Activated T-cell treated with anti-CD3 and anti-CD28 coated beads for 24 hours (primary cell): Measurements from ENCODE around the gene ZC3H7B.
"Not testable (repeated sequence)": the region's sequence is repeated elsewhere in the genome, so short reads cannot be mapped to it uniquely, and the experiment has no call there.

Source experiments
- DNase-seq: peaks from one replicate; pipeline ENCODE4 v3.0.0-alpha.2; 2020; ENCODE audit warnings: low read depth

Gene ZC3H7B, protein sequence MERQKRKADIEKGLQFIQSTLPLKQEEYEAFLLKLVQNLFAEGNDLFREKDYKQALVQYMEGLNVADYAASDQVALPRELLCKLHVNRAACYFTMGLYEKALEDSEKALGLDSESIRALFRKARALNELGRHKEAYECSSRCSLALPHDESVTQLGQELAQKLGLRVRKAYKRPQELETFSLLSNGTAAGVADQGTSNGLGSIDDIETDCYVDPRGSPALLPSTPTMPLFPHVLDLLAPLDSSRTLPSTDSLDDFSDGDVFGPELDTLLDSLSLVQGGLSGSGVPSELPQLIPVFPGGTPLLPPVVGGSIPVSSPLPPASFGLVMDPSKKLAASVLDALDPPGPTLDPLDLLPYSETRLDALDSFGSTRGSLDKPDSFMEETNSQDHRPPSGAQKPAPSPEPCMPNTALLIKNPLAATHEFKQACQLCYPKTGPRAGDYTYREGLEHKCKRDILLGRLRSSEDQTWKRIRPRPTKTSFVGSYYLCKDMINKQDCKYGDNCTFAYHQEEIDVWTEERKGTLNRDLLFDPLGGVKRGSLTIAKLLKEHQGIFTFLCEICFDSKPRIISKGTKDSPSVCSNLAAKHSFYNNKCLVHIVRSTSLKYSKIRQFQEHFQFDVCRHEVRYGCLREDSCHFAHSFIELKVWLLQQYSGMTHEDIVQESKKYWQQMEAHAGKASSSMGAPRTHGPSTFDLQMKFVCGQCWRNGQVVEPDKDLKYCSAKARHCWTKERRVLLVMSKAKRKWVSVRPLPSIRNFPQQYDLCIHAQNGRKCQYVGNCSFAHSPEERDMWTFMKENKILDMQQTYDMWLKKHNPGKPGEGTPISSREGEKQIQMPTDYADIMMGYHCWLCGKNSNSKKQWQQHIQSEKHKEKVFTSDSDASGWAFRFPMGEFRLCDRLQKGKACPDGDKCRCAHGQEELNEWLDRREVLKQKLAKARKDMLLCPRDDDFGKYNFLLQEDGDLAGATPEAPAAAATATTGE

DNA sequence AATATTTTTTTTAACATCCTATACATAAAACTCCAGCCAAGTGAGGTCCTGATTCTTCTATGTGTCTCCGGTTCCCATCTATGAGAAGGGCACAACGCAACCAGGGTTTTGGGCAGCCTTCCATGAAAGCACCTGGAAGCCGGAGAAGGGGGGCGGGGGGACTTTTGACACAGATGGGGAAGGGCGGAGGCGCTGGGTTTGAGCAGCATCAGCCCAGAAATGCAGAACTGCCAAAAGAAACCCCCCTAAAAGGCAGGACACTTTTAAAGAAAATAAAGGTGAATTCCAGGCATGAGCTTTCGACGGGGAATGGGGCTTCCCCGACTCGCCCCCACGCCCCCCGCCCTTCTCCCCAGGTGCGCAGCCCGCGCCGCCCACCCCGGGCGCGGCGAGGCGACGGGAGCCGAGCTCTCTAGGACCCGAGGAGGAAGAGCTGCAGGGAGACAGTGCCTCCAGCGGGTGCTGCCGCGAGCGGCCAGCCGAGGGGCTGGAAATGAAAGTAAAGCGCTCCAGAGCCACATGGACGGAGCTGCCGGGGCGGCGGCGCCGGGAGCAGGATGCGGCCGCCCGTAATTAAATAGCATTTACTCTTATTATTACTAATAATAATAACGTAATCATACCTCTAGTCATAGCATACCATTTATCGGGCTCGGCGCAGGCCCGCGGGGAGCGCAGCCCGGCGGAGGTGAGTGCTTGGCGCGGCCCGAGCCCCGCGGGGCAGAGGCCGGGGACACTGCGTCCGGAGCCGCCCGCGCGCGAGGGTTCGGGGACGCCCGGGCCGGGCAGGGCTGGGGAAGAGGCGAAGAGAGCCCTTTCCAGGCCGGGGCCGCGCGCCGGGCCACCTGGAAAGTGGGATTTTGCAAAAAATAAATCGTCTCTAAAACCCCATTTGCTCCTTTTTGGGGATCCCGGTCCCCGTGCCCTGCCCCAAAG lies at the start of gene ZC3H7B:
TSS of gene ZC3H7B (plus strand) at position 441 of the 936 bp plus-strand sequence. CDS start 19,136 bp downstream, outside the sequence.
- peak; percentile 69 for DNase-seq

DNA sequence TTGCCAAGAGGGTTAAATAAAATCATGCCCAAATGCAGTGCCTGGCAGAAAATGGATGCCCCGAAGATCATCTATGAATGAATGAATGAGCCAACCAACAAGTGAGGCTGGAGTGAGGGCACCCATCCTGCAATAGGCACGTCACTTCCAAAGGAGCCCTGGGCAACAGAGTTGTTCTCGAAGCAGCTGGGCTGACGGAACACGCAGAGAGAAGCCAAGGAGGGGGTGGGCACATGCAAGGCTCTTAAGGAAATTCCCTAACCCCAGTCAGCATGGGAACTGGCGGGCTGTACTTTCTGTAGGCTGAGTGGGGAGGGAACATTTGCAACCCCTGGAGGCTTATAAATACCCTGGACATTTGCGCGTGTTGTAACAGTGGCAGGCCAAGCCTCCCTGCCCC lies 49.0 kb upstream of the ZC3H7B start:
- DNase-seq: no peak

DNA sequence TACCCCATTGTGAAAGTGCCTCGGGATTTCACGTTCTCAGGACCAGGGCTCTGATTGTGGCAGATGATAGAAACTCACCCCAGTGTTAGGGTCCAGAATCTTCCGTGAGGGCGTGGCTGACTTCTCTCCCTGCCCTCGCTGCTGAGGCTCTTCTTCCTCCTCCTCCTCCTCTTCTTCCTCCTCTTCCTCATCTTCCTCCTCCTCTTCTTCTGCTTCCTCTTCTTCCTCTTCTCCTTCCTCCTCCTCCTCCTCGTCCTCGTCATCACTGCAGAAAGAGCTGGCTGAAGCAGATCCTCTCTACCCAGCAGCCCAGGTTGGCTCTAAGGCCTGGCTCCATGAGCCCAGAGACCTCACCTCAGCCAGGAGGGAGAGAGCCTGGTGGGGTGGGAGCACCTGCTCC lies 47.1 kb upstream of the ZC3H7B start:
- no peak for DNase-seq

DNA sequence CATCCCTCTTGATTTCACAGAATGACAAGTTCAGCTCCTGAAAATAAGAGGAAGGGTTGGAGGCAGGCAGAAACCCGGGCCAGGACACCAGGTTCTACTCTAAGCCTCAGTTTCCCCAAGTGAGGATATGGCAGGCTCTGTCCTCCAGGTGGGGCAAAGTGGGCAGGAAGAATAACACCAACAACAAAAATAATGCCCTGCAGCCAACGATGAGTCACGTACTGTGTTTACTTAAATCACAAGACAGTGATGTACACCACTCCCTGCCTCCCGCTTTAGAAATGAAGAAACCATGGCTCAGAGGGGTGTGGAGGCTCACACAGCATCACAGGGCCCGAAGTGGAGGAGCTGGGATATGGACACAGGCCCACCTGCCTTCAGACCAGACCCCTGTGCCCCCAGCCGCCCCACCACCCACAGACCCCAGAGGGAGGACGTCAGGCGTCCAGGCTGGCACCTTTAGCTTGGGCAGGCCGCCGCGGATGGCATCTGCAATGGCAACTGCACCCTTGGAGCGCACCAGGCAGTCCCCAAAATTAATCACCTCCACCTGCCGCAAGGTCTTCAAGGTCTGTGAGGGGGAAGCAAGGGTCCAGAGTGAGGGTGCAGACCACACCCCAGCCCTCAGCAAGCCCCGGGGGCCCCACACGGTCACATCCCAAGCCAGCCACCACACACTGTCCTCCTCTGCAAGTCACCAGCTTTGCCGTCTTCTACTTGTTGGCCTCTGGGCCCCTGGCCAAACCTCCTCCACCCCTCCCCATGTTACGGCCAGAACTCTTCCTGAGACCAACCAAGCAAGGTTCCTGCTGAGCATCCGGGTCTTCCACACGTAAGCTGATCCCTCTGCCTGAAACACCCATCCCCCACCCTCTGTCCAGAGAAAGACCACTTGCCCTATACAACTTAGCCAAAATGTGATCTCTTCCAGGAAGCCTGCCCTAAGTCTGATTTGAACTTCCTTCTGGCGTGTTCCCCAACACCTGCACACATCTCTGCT lies 44.8 kb upstream of the ZC3H7B start:
- no peak for DNase-seq

DNA sequence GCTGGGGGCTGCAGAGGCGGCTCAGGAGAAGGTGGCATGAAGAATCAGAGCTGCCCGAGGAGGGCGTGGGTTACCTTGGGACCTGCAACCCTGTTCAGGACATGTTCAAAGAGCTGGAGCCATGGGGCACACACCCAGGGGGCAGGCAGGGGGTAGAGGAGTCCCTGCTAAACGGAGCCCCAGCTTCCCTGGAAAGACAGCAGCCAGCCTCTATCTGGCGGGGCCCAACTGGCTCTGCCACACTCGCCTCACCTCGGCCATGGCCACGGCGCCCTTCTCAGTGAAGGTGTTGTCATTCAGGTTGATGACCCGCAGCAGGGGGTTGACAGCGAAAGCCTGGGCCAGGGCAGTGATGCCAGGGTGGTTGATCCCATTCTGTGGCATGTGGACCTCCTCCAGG lies 43.6 kb upstream of the ZC3H7B start:
- DNase-seq: no peak

DNA sequence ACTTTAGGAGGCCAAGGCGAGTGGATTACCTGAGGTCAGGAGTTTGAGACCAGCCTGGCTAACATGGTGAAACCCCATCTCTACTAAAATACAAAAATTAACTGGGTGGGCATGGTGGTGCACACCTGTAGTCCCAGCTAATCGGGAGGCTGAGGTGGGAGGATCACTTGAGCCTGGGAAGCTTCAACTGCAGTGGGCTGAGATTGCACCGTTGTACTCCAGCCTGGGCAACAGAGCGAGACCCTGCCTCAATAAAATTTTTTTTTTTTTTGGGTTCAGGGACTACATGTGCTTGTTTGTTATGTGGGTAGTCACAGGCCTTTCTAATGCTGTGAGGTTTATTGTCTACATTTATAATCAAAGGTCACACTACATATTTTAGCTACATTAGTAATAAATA lies 41.6 kb upstream of the ZC3H7B start:
- DNase-seq: not testable (repeated sequence)

DNA sequence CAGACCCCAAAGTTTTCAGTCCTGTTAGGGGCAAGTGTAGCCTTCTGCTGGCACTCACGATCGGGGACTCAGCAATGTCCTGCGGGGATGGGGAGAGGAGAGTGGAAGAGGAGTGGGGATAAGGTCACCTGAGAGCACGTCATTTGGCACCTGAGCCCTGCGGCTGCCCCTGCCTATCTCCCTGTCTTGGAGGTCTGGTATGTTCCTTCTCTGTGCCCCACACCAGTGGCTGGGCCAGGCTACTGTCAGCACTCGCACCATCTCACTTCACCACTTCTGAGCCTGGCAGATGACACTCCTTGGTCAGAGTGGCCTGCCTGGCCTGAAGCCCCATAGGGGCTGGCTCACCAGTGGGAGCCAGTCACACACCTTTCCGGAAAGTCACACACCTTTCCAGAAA lies 40.5 kb upstream of the ZC3H7B start:
- no peak for DNase-seq

DNA sequence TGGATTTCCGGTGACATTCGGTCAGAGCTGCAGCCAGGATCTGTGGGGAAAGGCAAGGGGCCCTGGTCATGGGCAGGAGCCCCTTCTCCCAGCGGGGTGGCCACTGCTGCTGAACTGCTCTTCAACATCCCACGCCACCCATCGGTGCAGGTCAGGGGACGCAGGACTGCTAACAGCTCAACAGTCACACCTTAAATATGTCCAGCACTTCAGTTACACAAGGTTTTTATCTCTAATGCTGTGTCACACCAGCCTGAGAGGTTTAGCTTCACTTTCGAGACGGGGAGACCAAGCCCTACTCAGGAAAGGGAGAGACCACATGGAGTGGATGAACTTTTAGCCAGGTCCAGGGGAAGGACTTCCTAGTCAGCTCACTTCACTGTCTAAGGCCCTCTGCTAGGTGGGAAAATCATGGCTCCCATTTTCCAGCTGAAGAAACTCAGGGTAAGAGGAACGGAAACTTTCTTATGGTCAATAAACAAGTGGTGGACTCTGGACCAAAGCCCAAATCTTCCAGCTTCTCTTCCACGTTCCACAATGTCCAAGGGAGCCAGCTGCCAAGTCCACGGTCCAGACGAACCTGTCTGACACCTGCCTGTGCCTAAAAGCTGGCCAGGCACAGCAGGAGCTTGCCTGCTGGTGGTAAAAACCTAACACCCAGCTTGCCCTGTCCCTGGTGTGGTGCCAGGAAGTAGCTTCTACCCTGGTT lies 39.6 kb upstream of the ZC3H7B start:
- no peak for DNase-seq

DNA sequence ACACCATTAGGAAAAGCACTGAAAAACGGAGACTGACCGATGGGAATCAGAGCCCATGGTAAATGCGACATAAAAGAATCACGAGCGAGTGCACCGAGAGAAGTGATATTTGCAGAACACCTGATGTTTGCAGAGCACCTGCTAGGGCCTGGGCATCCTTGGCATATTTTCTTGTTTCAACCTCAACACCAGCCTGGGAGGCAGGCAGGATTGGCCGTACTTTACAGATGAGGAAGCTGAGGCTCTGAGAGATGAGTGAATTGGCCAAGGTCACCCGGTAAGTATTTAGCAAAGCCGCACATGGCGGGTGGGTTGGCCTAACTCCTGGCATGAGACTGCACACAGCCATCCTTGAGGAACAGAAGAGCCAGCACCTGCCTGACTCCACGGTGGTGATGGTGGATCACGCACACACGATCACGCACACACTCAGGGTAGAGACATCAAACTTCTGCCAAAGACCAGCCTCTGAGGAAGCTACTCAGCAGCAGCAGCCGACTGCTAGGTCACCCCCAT lies 39.0 kb upstream of the ZC3H7B start:
- DNase-seq: no peak

DNA sequence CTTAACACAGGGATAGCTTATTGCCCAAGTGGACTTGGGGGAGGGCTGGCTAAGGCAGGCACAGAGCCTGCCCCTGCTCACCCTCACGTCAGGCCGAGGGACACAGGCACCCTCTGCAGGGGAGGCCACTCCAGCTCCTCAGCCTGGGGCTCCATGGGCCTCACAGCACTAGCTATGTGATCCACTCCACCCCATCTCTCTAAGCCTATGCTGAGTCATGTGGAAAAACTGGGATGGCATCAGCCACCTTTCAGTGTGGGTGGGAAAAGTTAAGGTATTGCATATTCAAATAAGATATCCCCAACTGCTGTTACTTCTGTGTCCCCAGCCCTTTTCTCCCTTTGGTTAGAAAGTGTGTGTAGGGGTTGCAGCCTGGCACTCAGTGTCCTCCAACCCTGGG lies 37.6 kb upstream of the ZC3H7B start:
- DNase-seq: no peak

DNA sequence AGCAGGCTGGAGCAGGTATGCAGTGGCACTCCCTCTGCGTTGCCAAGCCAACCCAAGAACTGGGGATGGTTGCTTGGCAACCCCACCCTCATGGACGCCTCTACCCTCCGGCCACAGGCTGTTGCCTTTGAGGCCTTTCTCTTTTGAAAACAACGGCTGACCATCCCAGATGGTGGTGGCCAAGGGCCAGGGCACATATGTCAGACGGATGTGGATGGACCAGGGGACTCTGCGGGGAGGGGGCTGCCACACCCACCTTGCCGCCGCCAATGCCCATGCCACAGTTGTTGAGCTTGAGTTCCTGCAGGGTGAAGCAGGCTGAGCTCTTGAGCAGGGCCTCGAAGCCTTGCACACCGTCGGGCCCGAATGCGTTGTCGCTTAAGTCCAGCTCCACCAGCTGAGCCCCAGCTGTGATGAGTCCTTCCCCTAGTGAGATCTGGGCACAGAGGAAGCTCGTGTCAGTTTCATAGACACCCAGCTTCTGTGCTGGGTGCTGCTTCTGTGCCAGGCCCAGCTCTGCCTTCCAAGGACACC lies 36.9 kb upstream of the ZC3H7B start:
- no peak for DNase-seq

DNA sequence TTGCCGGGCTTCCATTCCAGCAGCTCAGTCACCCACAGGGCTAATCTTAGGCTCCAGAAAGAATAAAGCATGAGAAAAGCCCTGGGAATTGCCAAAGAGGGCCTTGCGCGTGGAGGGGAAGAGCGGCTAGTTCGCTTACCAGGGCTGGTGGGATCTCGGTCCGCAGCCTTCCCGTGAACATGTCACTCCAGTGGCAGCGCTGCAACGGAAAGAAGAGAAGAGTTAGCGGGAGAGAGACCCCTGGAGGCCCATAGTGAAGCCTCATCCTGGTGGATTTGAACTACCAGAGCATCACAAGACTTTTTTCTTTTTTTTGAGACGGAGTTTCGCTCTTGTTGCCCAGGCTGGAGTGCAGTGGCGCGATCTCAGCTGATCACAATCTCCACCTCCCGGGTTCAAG lies 33.4 kb upstream of the ZC3H7B start:
- no peak for DNase-seq

DNA sequence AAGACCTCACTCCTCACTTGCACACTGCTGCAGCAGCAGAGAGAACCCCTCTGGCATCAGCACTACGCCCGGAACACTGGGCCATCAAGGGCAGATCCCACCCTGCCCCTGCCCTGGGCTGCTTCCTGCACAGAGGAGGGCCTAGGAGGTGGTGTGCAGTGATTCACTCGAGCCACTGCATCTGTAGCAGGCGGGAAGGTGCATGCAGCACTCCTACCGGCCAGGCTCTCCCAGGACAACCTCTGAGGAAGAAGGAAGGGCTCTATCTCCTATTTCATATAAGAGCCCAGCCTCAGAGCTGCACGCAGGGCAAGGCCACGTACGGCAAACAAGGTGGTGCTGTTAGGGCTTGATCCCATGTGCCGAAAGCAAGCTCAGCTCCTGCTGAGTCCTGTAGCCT lies 29.5 kb upstream of the ZC3H7B start:
- DNase-seq: no peak

DNA sequence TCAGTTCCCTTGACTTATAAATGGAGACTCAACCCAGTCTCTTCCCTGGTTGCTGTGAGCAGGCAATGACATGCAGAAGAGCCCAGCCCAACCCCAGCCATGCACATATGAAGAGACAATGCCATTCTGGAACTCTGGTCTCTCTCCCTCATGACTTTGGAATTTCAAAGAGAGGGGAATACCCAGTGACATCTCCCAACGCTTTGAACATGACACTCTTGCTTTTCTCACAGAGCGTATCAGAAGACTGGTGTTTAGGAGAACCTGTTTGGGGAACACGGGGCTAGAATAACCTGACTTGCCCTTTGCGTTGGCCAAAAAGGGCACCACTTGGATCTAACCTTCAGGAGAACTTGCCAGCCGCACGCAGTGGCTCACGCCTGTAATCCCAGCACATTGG lies 28.2 kb upstream of the ZC3H7B start:
- no peak for DNase-seq

DNA sequence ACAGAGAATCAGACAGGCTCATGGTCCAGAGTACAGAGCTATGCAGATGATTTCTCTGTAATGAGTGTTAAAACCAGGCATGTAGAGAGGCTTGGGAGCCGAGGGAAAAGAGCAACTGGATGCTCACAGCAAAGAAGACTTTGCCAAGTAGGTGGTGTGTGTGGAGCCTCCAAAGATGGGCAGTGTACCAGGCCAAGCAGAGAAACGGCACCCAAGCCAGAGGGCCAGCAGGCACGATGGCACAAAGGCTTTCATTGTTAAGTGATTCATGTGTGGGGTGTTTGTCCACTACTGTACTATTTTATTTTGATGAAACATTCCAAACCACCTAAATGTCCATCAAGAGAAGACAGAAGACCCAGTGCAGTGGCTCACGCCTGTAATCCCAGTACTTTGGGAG lies 26.5 kb upstream of the ZC3H7B start:
- no peak for DNase-seq

DNA sequence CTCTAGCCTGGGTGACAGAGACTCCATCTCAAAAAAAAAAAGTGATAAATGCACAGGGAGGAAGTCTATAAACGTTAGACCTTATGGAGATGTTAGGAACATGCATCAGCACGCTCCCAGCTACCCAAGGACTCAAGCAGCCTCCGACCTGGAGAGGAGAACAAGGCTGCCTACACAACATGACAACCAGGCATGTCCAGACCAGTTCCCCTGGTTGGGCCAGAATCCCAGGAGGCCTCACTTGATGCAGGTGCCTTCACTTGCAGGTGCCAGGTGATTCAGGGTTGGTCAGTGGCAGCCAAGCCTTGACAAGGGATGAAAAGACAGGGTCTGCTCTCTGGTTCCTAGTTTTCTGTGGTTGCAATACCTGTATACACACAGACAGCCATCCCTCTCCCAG lies 21.3 kb upstream of the ZC3H7B start:
- DNase-seq: no peak

DNA sequence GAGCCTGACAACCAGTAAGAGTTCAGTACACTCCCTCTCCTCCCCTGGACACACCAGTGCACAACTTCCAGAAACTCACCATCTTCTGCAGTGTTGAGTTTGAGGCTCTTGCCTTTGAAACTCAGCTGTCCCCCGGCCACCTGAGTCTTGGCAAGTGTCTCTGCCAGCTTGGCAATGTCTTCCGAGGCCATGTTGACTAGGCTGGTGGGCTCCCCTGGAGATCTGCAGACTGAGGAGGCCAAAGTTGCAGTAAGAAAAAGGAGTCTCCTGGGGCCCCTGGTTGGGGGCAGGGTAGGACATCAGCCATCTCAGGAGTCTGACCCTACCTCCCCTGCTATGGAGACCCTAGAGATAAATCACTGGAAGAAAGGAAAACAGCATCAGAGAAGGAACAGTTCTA lies 20.5 kb upstream of the ZC3H7B start:
- no peak for DNase-seq

DNA sequence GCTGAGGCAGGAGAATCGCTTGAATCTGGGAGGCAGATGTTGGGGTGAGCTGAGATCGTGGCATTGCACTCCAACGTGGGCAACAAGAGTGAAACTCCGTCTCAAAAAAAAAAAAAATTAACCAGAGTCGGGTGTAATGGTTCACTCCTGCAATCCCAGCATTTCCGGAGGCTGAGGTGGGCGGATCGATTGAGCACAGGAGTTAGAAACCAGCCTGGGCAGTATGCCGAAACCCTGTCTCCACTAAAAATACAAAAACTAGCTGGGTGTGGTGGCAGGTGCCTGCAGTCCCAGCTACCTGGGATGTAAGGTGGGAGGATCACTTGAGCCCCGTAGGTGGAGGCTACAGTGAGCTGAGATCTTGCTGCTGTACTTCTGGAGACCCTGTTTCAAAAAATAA lies 16.9 kb upstream of the ZC3H7B start:
- no peak for DNase-seq

DNA sequence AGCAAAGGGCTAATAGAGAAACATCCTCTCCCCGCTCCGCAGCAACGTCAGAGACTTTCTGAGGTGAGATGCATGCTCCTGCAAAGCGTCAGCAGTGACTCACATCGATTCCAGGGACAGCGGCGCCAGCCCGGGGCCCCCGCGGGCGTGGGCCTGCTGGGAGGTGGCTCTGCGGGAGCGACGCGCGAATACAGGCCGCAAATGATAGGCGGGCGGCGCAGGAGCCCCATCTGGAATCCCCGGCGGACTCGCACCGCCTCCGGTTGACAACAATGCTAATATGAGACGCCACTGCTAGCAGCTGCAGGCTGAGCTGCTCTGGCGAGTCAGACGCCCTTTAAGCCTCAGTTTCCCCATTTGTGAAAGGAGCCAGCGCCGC lies 15.9 kb upstream of the ZC3H7B start:
- peak; percentile 84 for DNase-seq
